HG03175 (cell line): ENCODE data around the gene HK2.
A peak's percentile ranks its signal among the peaks of the same experiment; 100 is the strongest.
"Not testable (repeated sequence)": the region's sequence is repeated elsewhere in the genome, so short reads cannot be mapped to it uniquely, and the experiment has no call there.

Source experiments
- ATAC-seq: cut with Tn5 transposase; IDR thresholded peaks from one replicate; pipeline ENCODE4 v1.9.1; 2021; ENCODE audit warnings: mild to moderate bottlenecking, moderate library complexity; ENCODE audit not compliant: unreplicated experiment

The HK2 gene

GRCh38 chr2:74834792-74835755 is 1.1 kb downstream of the HK2 start:
- ATAC-seq = peak; percentile 49

DNA sequence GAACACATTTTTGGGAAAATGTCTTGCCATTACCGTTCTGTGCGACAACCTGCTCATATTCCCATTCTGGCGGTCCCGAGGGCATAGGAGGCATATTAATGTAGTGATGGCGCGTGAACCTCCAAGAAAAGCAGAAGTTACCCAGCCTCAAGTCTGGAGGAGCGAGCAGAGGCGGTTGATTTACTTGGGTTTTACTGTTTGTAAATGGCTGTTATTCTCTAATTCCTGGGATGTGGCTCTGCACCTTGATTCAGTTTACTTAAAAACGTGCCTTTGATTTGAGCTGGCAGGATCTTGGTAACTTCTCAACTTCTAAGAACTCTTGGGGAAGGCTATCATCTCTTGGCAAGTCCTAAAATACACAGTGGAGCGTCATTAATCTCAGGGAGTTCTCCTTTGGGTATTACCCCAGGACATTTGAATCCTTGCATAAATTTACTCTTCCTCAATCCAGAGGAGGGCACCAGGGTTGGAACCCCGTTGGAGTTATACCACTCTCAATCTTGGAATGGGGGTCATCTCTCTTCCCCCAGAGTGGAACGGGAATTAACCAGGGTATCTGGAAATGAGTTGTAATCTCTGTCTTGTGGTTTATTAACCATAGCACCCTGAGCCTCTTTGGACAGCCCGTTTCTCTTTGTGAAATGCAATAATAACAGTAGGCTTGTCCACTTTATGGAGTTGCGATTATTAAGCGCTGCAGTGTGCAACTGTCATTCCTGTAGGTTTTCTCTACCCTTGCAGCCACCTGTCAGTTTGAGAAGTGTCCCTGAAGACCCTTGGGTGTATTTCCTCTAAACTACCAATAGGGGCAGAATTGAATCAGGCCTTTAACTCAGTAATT is 2.1 kb downstream of the HK2 start:
- peak; percentile 31 for ATAC-seq

DNA sequence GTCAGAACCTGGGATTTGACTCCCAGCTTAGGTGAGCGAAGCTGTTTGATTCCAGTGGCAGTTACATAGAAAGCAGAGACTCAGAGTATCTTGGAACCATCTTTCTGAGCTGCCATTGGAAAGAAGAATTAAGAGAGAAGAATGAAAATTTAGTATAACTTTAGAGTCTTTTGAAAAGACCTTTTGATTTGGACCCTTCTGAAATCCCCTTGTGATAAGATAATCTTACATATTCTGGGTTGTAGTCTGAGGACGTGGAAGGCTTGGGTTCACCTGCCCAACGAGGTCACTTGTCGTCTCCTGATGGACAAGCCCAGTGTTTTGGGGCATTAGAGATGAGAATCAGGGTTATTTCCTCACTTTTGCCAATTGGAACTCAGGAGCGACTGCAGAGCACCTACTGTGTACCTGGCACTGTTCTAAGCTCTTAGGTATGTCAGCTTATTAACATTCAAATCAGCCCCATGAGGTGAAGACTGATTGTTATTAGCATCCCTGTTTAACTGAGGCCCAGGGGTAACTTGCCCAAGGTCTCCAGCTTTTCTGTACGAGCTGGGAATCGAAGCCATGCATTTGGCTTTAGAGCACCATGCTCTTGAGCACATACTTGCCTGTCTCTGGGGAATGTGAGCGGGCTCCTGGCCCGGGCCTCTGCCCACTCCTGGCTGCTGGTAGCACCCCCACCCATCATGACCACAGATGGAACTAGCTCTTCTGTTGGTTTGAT is 2.9 kb downstream of the HK2 start:
- no peak for ATAC-seq

DNA sequence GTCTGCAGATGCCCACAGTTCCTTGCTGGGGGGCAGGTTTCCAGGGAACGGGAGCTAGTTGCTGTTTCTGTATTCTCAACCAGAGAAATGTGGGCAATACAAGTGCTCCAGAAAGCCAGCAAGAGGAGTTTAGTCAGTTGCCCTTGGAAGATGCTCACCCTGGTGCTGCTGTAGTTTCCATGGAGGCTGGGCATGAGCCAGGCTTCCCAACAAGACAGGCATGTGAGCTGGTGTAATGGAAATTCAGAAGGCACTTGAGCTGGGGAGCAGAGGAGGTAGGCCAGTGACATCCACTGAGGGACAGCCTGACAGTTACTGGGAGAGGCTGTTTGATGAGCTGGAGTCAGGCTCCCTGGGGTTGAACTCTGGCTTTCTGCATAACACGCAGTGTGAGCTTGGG is 7.7 kb downstream of the HK2 start:
- no peak for ATAC-seq

- ATAC-seq = no peak
Measured at GRCh38 chr2:74843433-74843832, 9.5 kb downstream of the HK2 start.

DNA sequence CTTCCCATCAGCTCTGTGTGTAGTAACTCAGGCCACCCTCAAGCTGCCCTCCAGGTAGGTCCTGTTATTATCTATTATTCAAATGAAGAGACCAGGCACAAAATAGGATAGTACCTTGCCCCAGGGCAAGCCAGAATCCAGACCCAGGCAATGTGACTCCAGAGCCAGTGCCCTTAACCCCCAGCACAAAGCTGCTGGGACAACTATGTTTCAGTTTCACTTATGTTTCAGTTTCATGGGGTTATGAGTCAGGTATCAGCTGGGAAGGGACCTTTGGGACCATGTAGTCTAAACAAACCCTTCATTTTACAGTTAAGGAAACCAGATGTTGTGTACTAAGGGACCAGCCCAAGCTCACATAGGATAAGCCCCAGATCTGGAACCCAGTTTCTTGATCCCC is 10.0 kb downstream of the HK2 start:
- peak; percentile 96 for ATAC-seq

- ATAC-seq = no peak
Measured at GRCh38 chr2:74844752-74845151, 10.8 kb downstream of the HK2 start.

DNA sequence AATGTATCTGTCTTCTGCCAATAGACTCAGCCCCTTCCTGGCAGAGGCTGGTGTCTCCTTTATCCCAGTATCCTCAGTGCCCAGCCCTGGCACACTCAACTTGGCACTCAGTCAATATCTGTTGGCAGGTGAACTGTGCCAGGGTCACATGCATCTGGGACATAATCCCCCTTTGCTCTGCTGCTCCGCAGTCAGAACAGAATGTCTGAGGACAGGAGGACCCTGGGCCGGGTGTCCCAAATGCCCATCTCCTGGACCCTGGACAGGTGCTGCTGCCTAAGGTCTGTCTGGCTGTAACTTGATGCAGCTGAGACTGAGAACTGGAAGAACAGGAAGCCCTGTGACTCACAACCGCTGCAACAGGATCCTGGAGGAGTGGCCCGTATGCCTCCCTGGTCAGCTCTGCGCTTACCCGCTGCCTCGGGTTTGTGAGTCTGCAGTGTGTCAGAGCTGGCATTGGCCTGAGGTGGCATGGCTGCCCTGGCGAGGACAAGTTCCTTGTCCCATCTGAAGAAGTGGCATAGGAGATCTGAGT is 11.4 kb downstream of the HK2 start:
- no peak for ATAC-seq

GRCh38 chr2:74845991-74846390 is 12.1 kb downstream of the HK2 start:
- ATAC-seq = no peak

DNA sequence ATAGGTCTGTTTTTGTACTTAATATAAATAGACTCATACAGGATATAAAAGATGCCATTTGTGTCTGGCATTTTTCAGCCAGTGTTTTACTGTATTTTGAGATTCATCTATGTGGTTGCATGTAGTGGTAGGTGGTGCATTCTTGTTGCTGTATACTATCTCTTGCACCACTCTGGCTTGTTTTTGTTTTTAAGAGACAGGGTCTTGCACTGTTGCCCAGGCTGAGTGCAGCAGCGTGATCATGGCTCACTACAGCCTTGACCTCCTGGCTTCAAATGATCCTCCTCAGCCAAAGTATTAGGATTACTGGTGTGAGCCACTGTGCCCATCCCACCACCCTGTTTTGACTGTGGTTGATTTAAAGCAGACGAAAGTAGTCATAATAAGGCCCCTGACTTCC is 12.6 kb downstream of the HK2 start:
- ATAC-seq = no peak

- ATAC-seq = no peak
Measured at GRCh38 chr2:74847070-74847858, 13.3 kb downstream of the HK2 start.

- peak; percentile 86 for ATAC-seq
Measured at GRCh38 chr2:74849228-74849892, 15.4 kb downstream of the HK2 start.

GRCh38 chr2:74850496-74851190 is 16.7 kb downstream of the HK2 start:
- ATAC-seq = no peak

- ATAC-seq = no peak
Measured at GRCh38 chr2:74851191-74851566, 17.3 kb downstream of the HK2 start.

GRCh38 chr2:74853360-74853759 is 19.4 kb downstream of the HK2 start:
- not testable (repeated sequence) for ATAC-seq

DNA sequence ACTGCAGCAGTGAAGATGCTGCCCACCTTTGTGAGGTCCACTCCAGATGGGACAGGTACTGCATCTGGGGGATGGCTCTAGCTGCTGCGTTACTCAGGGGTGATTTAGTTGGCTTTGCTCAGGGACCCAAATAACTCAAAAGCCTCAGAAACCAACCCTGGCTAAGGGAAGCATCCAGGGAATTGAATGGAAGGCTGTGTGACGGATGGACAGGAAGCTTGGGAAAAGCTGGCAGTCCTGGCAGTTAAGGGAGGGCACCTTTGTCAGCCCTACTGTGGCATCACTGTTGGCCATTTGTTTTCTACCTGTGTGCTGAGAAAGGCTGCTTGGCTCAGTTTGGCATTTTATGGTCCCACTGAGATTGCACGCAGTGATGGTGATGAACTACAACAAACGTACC is 20.5 kb downstream of the HK2 start:
- ATAC-seq = no peak

GRCh38 chr2:74855114-74855707 is 21.3 kb downstream of the HK2 start:
- not testable (repeated sequence) for ATAC-seq

- no peak for ATAC-seq
Measured at GRCh38 chr2:74856004-74856578, 22.2 kb downstream of the HK2 start.
